GM18526 (cell line): Measurements from ENCODE around the gene NLRP6.

Source experiments
- POLR2A ChIP-seq: IDR thresholded peaks from 3 replicates; pipeline ENCODE4 v1.6.1; 2011; ENCODE audit not compliant: insufficient read length; ENCODE audit errors: extremely low read depth

Gene NLRP6

GRCh38 chr11:251550-251949, 26.7 kb upstream of the NLRP6 start:
- TF ChIP-seq POLR2A: no peak

- no peak for TF ChIP-seq POLR2A
Measured at GRCh38 chr11:252666-253065, 25.5 kb upstream of the NLRP6 start.

GRCh38 chr11:253160-253885, 24.9 kb upstream of the NLRP6 start:
- TF ChIP-seq POLR2A: no peak

GRCh38 chr11:253886-254270, 24.3 kb upstream of the NLRP6 start:
- no peak for TF ChIP-seq POLR2A

- TF ChIP-seq POLR2A: no peak
Measured at GRCh38 chr11:255176-255575, 23.0 kb upstream of the NLRP6 start.

GRCh38 chr11:255816-256215, 22.4 kb upstream of the NLRP6 start:
- TF ChIP-seq POLR2A: no peak

- no peak for TF ChIP-seq POLR2A
Measured at GRCh38 chr11:256952-257737, 21.1 kb upstream of the NLRP6 start.

- no peak for TF ChIP-seq POLR2A
Measured at GRCh38 chr11:257766-258493, 20.3 kb upstream of the NLRP6 start.

GRCh38 chr11:259413-259812, 18.8 kb upstream of the NLRP6 start:
- TF ChIP-seq POLR2A: no peak

- no peak for TF ChIP-seq POLR2A
Measured at GRCh38 chr11:261624-262023, 16.6 kb upstream of the NLRP6 start.

- no peak for TF ChIP-seq POLR2A
Measured at GRCh38 chr11:266676-267439, 11.3 kb upstream of the NLRP6 start.

- peak; percentile 44 for TF ChIP-seq POLR2A
Measured at GRCh38 chr11:267491-267994, 10.7 kb upstream of the NLRP6 start.

- peak; percentile 13 for TF ChIP-seq POLR2A
Measured at GRCh38 chr11:268716-269145, 9.5 kb upstream of the NLRP6 start.

- TF ChIP-seq POLR2A: no peak
Measured at GRCh38 chr11:269146-269890, 8.9 kb upstream of the NLRP6 start.
